Breast epithelium (tissue), 4 donors: ENCODE data around the gene NRXN3. TPM values are rescaled to one million over a fixed set of nuclear protein-coding genes. Genes with fewer than 3 reads are reported as not detected.

Experiments
- DNase-seq, 2 donors: peaks; one replicate each; pipeline ENCODE4 v3.0.0-alpha.2; 2019; ENCODE audit warnings: low spot score in 2 of 2
- H3K27ac ChIP-seq, 2 donors: fragments of 200-600 bp; sonication (generic) in 1 of 2; one replicate each; pipeline ENCODE4 v1.5.1; 2016 to 2019; ENCODE audit warnings: mild to moderate bottlenecking in 1 of 2
- H3K27me3 ChIP-seq, 2 donors: fragments of 200-600 bp; sonication (generic) in 1 of 2; one replicate each; pipeline versions ENCODE4 v1.5.1 to v1.6.0; 2017 to 2019; ENCODE audit warnings: control low read depth in 1 of 2, mild to moderate bottlenecking in 1 of 2
- H3K36me3 ChIP-seq: fragments of 200-600 bp; one replicate; pipeline ENCODE4 v1.5.1; 2019
- H3K4me1 ChIP-seq, 2 donors: fragments of 200-600 bp; sonication (generic); one replicate each; pipeline ENCODE4 v1.5.1; 2016 to 2019; ENCODE audit warnings: control low read depth in 1 of 2
- H3K4me3 ChIP-seq, 3 donors: fragments of 200-600 bp; sonication (generic); 1 replicate in 2 of 3; 2 replicates in 1 of 3; pipeline ENCODE4 v1.5.1; 2016 to 2019; ENCODE audit warnings: mild to moderate bottlenecking in 3 of 3, moderate library complexity in 2 of 3
- H3K9me3 ChIP-seq, 2 donors: fragments of 200-600 bp; sonication (generic) in 1 of 2; one replicate each; pipeline ENCODE4 v1.5.1; 2016 to 2019; ENCODE audit warnings: control low read depth in 1 of 2
- CTCF ChIP-seq, 3 donors: fragments of 450-650 bp; IDR thresholded peaks; one replicate each; pipeline ENCODE4 v1.5.1; 2016 to 2017; ENCODE audit warnings: antibody characterized with exemption in 3 of 3, mild to moderate bottlenecking in 3 of 3, moderate library complexity in 3 of 3
- POLR2A ChIP-seq: fragments of 450-650 bp; IDR thresholded peaks from one replicate; pipeline ENCODE4 v1.6.1; 2016; ENCODE audit warnings: antibody characterized with exemption, mild to moderate bottlenecking, moderate library complexity
- POLR2AphosphoS5 ChIP-seq, 3 donors: sonication (generic); formaldehyde crosslinking; IDR thresholded peaks; one replicate each; pipeline ENCODE4 v1.6.1; 2017; ENCODE audit warnings: antibody characterized with exemption in 3 of 3
- intact Hi-C: fragments of 100-400 bp; cut with DNase I; formaldehyde crosslinking; loops from one replicate; pipeline ENCODE4 v1.15.1; 2023; ENCODE audit warnings: low total_unique reads
- total RNA-seq, 3 donors: library from RNA; depleted of rRNA; stranded (reverse); fragments of >200 nt; gene quantifications; one replicate each; pipeline ENCODE4 v1.1.0, GENCODE V29; 2016

NRXN3 gene
- total RNA-seq, 3 donors from 2014 or later = 2.9 to 3.6 (median 3.5) TPM

DNA sequence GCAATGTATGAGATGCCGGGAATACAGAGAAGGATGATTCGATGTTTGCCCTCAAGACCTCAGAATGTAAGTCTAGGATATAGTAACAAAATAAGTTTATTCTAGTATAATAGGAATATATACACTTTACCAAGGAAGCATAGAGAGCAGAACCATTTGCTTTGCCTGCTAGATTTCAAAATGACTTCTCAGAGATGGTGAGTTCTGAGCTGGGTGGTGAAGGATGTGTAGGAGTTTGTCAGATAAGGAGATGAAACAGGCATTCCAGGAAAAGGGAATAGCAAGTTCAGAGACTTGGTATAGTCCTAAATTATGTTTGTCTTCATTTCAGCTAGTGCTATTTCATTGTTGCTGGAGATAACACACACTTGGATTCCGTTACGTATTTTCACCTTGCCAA lies 1385.3 kb downstream of the NRXN3 start:
- no peak for DNase-seq
- intact Hi-C loops = no loop called here

DNA sequence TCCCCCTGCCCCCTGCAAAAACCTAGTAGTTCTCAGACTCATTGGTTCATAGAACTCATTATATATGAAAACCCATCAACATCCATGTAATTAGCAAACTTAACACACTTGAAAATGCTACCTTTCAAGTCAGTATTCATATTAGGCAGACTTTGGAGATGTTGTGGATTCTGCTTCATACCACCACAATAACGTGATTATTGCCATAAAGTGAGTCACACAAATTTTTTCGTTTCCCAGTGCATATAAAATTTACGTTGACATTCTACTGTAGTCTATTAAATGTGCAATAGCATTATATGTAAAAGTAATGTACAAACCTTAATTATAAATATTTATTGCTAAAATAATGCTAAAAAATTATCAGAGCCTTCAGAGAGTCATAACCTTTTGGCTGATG lies 1387.1 kb downstream of the NRXN3 start:
- H3K27ac ChIP-seq = no peak overlapping the region
- H3K27me3 ChIP-seq = no peaks in the 10 kb centered on the region
- H3K4me3 ChIP-seq = no peak overlapping the region
- intact Hi-C loops = no loop called here
- TF ChIP-seq POLR2AphosphoS5 (IDR thresholded peaks at IDR 0.05) = no peak
- TF ChIP-seq POLR2A = no peak
- no peak for TF ChIP-seq CTCF (IDR thresholded peaks at IDR 0.05)
- H3K9me3 ChIP-seq = no peaks in the 10 kb centered on the region
- no peaks in the 10 kb centered on the region for H3K36me3 ChIP-seq
- H3K4me1 ChIP-seq = no peaks in the 10 kb centered on the region
- DNase-seq = no peak

More for the DNA sequence above, 1385.3 kb downstream of the NRXN3 start:
- TF ChIP-seq CTCF (IDR thresholded peaks at IDR 0.05) (no peak), POLR2AphosphoS5 (IDR thresholded peaks at IDR 0.05) (no peak), POLR2A (no peak)
- H3K4me3 ChIP-seq = no peak overlapping the region
- no peak overlapping the region for H3K27ac ChIP-seq
- H3K27me3 ChIP-seq = no peaks in the 10 kb centered on the region
- no peaks in the 10 kb centered on the region for H3K9me3 ChIP-seq
- H3K36me3 ChIP-seq = no peaks in the 10 kb centered on the region
- H3K4me1 ChIP-seq = no peaks in the 10 kb centered on the region

- intact Hi-C loops = no loop called here
- DNase-seq = no peak
- TF ChIP-seq CTCF (IDR thresholded peaks at IDR 0.05) (no peak), POLR2AphosphoS5 (IDR thresholded peaks at IDR 0.05) (no peak), POLR2A (no peak)
- no peaks in the 10 kb centered on the region for H3K4me1 ChIP-seq
- H3K9me3 ChIP-seq = no peaks in the 10 kb centered on the region
- H3K27me3 ChIP-seq = no peaks in the 10 kb centered on the region
- no peak overlapping the region for H3K4me3 ChIP-seq
- no peaks in the 10 kb centered on the region for H3K36me3 ChIP-seq
- no peak overlapping the region for H3K27ac ChIP-seq
Measured at GRCh38 chr14:79562185-79562584, 1392.0 kb downstream of the NRXN3 start.

- DNase-seq = no peak
- H3K36me3 ChIP-seq = no peaks in the 10 kb centered on the region
- H3K9me3 ChIP-seq = no peaks in the 10 kb centered on the region
- no peak overlapping the region for H3K27ac ChIP-seq
- H3K27me3 ChIP-seq = no peaks in the 10 kb centered on the region
- no peaks in the 10 kb centered on the region for H3K4me1 ChIP-seq
- no peak overlapping the region for H3K4me3 ChIP-seq
- TF ChIP-seq CTCF (IDR thresholded peaks at IDR 0.05) (no peak), POLR2AphosphoS5 (IDR thresholded peaks at IDR 0.05) (no peak), POLR2A (no peak)
- intact Hi-C loops = no loop called here
Measured at GRCh38 chr14:79564371-79564770, 1394.2 kb downstream of the NRXN3 start.

GRCh38 chr14:79567306-79567705 lies 1397.1 kb downstream of the NRXN3 start:
- no peaks in the 10 kb centered on the region for H3K36me3 ChIP-seq
- TF ChIP-seq CTCF (IDR thresholded peaks at IDR 0.05) (no peak), POLR2AphosphoS5 (IDR thresholded peaks at IDR 0.05) (no peak), POLR2A (no peak)
- no peaks in the 10 kb centered on the region for H3K9me3 ChIP-seq
- no peak for DNase-seq
- intact Hi-C loops = no loop called here
- H3K27ac ChIP-seq = no peak overlapping the region
- no peak overlapping the region for H3K4me3 ChIP-seq
- H3K4me1 ChIP-seq = no peaks in the 10 kb centered on the region
- H3K27me3 ChIP-seq = no peaks in the 10 kb centered on the region
